ENCODE results near the gene CHCHD3.

CHCHD3 gene

DNA sequence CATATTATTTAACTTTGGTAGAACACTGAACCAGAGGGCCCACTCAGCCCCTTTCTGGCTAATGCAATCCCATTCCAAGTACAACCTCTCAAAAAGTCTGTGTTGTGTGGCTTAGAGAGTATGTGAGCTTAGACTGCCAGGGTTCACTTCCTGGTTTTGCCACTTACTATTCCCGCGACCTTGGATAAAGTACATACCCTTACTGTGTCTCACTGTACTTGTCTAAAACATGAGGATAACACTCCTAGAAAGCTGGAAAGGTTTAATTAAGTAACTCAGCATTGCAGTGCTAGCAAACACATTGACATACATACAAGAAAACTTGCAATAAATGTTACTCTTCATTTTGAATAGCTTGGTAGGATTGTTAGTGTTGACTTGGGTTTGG, 215.8 kb downstream of the CHCHD3 start:
- Histone ChIP-seq H3K9me3 (ENCODE audit: control insufficient read depth in 2 of 2, low read length in 2 of 2) (peaks cover 0 to 2% of the 10 kb centered on the region in 2 donors), H3K27ac (ENCODE audit: low read length) (no peak overlapping the region)

DNA sequence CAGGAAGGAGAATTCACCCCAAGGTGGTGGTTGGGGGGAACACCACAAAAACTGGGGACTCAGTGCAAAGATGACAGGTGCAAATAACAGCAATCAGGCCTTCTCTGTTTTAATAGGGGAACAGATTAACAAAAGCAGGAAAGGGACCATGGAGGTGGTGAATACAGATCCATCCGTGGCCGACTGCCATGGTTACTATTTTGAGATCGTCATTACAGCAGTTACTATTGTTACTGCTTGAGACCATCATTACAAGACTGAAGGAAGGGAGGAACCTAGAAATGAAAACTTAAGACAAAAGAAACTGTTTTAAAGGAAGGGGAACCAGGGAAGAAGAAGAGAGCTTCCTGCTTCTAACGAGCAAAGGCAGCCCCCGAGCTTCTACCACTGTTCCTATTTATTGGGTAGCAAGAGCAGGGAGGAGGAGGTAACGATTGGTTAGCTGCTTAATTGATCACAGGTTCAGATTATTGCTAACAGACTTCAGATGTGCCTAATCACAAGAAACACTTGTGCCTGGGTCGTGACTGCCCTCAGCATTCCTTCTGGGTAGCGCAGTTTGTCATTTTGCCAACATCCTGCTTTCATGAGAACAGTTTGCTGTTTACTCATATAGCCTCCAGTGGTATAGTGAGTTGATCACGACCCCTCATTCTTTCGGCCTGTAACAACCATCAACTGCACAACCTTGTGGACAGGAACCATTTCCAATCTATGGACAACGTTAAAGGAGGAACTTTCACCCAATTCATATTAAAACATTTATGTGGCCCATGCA, 216.3 kb downstream of the CHCHD3 start:
- no peaks in the 10 kb centered on the region for H3K27me3 ChIP-seq (ENCODE audit: control insufficient read depth in 1 of 2, insufficient read depth in 2 of 2, low read length in 2 of 2)
- H3K9ac ChIP-seq (ENCODE audit: low read length in 2 of 2), result no peak overlapping the region
- no peak overlapping the region for H3K4me3 ChIP-seq (ENCODE audit: low read length in 2 of 2)
- H3K4me1 ChIP-seq (ENCODE audit: control insufficient read depth, insufficient read depth, low read length), result no peaks in the 10 kb centered on the region
- H3K9me3 ChIP-seq (ENCODE audit: control insufficient read depth in 2 of 2, low read length in 2 of 2), result peaks cover 0 to 2% of the 10 kb centered on the region in 2 donors
- no peaks in the 10 kb centered on the region for H3K36me3 ChIP-seq (ENCODE audit: control insufficient read depth in 2 of 2, insufficient read depth in 2 of 2, low read length in 2 of 2)
- no peak overlapping the region for H3K27ac ChIP-seq (ENCODE audit: low read length)

More for the DNA sequence above, 215.8 kb downstream of the CHCHD3 start:
- H3K4me3 ChIP-seq (ENCODE audit: low read length in 2 of 2), result no peak overlapping the region
- H3K36me3 ChIP-seq (ENCODE audit: control insufficient read depth in 2 of 2, insufficient read depth in 2 of 2, low read length in 2 of 2), result no peaks in the 10 kb centered on the region
- H3K27me3 ChIP-seq (ENCODE audit: control insufficient read depth in 1 of 2, insufficient read depth in 2 of 2, low read length in 2 of 2), result no peaks in the 10 kb centered on the region
- no peaks in the 10 kb centered on the region for H3K4me1 ChIP-seq (ENCODE audit: control insufficient read depth, insufficient read depth, low read length)
- H3K9ac ChIP-seq (ENCODE audit: low read length in 2 of 2), result no peak overlapping the region

DNA sequence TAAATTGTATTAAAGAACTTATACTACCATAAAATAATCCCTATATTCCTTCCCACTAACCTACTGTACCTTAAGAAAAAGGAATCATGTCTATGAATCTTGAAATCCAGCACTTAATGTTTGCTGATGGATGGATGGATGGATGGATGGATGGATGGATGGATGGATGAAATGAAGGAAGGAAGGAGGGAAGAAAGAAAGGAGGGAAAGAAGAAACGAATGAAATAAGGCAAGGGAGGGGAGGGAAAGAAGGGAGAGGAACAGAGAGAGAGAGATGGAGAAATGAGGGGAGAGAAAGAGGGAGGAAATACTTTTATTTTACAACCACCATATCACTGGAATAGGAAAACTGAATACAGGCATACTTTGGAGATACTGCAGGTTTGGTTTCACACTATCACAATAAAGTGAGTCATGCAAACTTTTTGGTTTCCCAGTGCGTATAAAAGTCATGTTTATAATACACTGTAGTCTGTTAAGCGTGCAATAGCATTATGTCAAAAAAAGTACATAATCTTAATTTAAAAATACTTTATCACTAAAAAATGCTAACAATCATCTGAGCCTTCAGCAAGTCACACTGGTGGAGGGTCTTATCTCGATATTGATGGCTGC, 219.8 kb downstream of the CHCHD3 start:
- Histone ChIP-seq H3K9me3 (ENCODE audit: control insufficient read depth in 2 of 2, low read length in 2 of 2) (peaks cover 0 to 2% of the 10 kb centered on the region in 2 donors), H3K27ac (ENCODE audit: low read length) (no peak overlapping the region), H3K4me3 (ENCODE audit: low read length in 2 of 2) (no peak overlapping the region), H3K4me1 (ENCODE audit: control insufficient read depth, insufficient read depth, low read length) (no peaks in the 10 kb centered on the region), H3K9ac (ENCODE audit: low read length in 2 of 2) (no peak overlapping the region), H3K27me3 (ENCODE audit: control insufficient read depth in 1 of 2, insufficient read depth in 2 of 2, low read length in 2 of 2) (no peaks in the 10 kb centered on the region), H3K36me3 (ENCODE audit: control insufficient read depth in 2 of 2, insufficient read depth in 2 of 2, low read length in 2 of 2) (no peaks in the 10 kb centered on the region)

DNA sequence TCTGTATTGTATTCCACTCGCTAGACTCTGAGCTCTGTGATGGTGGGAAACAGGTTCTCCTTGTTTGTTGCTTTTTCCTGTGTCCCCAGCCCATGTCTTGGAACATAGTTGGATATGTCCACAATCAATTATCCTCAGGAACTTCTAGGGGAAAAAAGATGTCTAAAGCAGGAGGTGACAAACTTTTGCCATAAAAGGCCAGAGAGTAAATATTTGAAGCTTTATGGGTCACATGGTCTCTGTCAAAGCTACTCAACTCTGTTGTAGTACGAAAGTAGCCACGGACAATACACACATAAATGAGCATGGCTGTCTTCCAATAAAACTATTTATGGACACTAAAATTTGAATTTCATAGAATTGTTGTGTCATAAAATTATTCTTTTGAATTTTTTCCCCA, 220.5 kb downstream of the CHCHD3 start:
- Histone ChIP-seq H3K27me3 (ENCODE audit: control insufficient read depth in 1 of 2, insufficient read depth in 2 of 2, low read length in 2 of 2) (no peaks in the 10 kb centered on the region), H3K27ac (ENCODE audit: low read length) (no peak overlapping the region), H3K9me3 (ENCODE audit: control insufficient read depth in 2 of 2, low read length in 2 of 2) (peaks cover 0 to 2% of the 10 kb centered on the region in 2 donors), H3K9ac (ENCODE audit: low read length in 2 of 2) (no peak overlapping the region), H3K4me1 (ENCODE audit: control insufficient read depth, insufficient read depth, low read length) (no peaks in the 10 kb centered on the region), H3K4me3 (ENCODE audit: low read length in 2 of 2) (no peak overlapping the region), H3K36me3 (ENCODE audit: control insufficient read depth in 2 of 2, insufficient read depth in 2 of 2, low read length in 2 of 2) (no peaks in the 10 kb centered on the region)

DNA sequence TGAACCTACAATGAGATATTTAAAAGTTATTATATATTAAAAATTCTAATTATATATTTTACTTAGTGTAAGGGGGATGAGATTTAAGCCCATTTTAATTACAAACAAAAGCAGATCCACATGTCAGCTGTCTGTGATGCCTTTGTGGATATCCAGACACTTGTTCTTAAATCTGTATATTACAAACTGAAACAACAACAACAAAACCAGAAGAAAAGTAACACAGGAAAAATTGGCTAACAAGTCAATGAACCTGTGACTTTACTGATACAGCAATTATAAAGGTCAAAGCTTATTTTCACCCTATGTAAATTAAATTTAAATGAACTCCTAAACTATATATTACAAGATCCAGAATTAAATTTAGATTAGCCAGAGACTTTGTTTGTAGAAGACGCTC, 222.7 kb downstream of the CHCHD3 start:
- H3K9ac ChIP-seq (ENCODE audit: low read length in 2 of 2), result no peak overlapping the region

DNA sequence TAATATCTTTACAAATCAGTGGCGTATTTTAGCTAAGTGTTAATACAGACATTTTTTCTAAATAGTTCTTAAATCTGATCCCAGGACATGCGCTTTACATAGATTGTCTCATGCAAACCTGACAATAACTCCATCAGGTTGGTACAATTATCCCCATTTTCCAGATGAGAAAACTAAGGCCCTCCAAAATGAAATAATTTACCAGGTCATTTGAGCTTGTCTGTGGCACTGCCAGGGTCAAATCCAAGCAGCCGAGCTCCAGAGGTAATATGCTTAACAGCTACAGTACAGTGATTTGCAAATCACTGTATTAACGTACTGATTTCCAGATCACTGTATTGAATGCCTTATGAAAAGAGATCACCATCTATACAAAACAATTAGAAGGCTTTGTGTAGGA, 223.1 kb downstream of the CHCHD3 start:
- H3K27me3 ChIP-seq (ENCODE audit: control insufficient read depth in 1 of 2, insufficient read depth in 2 of 2, low read length in 2 of 2), result no peaks in the 10 kb centered on the region
- H3K4me1 ChIP-seq (ENCODE audit: control insufficient read depth, insufficient read depth, low read length), result no peaks in the 10 kb centered on the region
- no peak overlapping the region for H3K4me3 ChIP-seq (ENCODE audit: low read length in 2 of 2)
- no peak overlapping the region for H3K27ac ChIP-seq (ENCODE audit: low read length)
- H3K9me3 ChIP-seq (ENCODE audit: control insufficient read depth in 2 of 2, low read length in 2 of 2), result peaks cover 0 to 2% of the 10 kb centered on the region in 2 donors
- H3K9ac ChIP-seq (ENCODE audit: low read length in 2 of 2), result no peak overlapping the region
- no peaks in the 10 kb centered on the region for H3K36me3 ChIP-seq (ENCODE audit: control insufficient read depth in 2 of 2, insufficient read depth in 2 of 2, low read length in 2 of 2)

More for the DNA sequence above, 222.7 kb downstream of the CHCHD3 start:
- no peak overlapping the region for H3K4me3 ChIP-seq (ENCODE audit: low read length in 2 of 2)
- H3K9me3 ChIP-seq (ENCODE audit: control insufficient read depth in 2 of 2, low read length in 2 of 2), result peaks cover 0 to 2% of the 10 kb centered on the region in 2 donors
- H3K27me3 ChIP-seq (ENCODE audit: control insufficient read depth in 1 of 2, insufficient read depth in 2 of 2, low read length in 2 of 2), result no peaks in the 10 kb centered on the region
- H3K27ac ChIP-seq (ENCODE audit: low read length), result no peak overlapping the region
- no peaks in the 10 kb centered on the region for H3K4me1 ChIP-seq (ENCODE audit: control insufficient read depth, insufficient read depth, low read length)
- H3K36me3 ChIP-seq (ENCODE audit: control insufficient read depth in 2 of 2, insufficient read depth in 2 of 2, low read length in 2 of 2), result no peaks in the 10 kb centered on the region

DNA sequence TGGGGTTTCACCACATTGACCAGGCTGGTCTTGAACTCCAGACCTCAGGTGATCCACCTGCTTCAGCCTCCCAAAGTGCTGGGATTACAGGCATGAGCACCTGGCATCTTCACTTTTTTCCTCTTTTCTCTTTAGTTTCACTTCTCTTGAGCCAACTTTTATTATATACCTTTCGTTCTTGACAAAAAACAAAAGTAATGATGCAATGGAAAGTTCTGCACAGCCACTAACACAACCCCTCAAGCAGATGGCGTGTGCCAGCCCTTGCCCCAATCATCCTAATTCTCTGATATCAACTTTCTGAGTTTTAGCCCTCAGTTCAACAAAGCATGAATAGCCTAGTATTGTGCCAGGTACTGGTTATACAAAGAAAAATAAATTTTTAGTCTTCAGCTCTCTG, 223.6 kb downstream of the CHCHD3 start:
- Histone ChIP-seq H3K4me1 (ENCODE audit: control insufficient read depth, insufficient read depth, low read length) (no peaks in the 10 kb centered on the region), H3K9ac (ENCODE audit: low read length in 2 of 2) (no peak overlapping the region), H3K27ac (ENCODE audit: low read length) (no peak overlapping the region), H3K36me3 (ENCODE audit: control insufficient read depth in 2 of 2, insufficient read depth in 2 of 2, low read length in 2 of 2) (no peaks in the 10 kb centered on the region), H3K9me3 (ENCODE audit: control insufficient read depth in 2 of 2, low read length in 2 of 2) (no peaks in the 10 kb centered on the region), H3K4me3 (ENCODE audit: low read length in 2 of 2) (no peak overlapping the region), H3K27me3 (ENCODE audit: control insufficient read depth in 1 of 2, insufficient read depth in 2 of 2, low read length in 2 of 2) (no peaks in the 10 kb centered on the region)

DNA sequence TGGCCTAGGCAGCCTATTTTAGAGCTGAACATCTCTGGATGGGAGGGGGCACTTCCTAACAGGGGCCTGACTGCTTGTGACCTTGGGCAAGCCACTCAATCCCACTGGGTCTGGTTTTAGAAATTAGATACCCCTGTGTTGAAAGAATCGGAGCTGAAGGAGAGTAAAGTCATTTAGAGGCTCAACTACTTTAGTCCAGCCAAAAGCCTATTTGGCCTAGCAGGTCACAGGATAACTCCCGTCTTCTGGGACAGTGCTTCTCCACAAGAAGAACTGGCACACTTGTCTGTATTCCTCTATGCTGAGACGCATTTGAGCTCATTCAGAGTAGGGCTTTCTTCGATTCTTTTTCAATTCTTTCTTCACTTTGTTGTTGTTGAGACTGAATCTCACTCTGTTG, 224.2 kb downstream of the CHCHD3 start:
- Histone ChIP-seq H3K27me3 (ENCODE audit: control insufficient read depth in 1 of 2, insufficient read depth in 2 of 2, low read length in 2 of 2) (no peaks in the 10 kb centered on the region), H3K4me3 (ENCODE audit: low read length in 2 of 2) (no peak overlapping the region), H3K27ac (ENCODE audit: low read length) (no peak overlapping the region), H3K9ac (ENCODE audit: low read length in 2 of 2) (no peak overlapping the region), H3K9me3 (ENCODE audit: control insufficient read depth in 2 of 2, low read length in 2 of 2) (no peaks in the 10 kb centered on the region), H3K4me1 (ENCODE audit: control insufficient read depth, insufficient read depth, low read length) (no peaks in the 10 kb centered on the region), H3K36me3 (ENCODE audit: control insufficient read depth in 2 of 2, insufficient read depth in 2 of 2, low read length in 2 of 2) (peaks cover 0 to 2% of the 10 kb centered on the region in 2 donors)

DNA sequence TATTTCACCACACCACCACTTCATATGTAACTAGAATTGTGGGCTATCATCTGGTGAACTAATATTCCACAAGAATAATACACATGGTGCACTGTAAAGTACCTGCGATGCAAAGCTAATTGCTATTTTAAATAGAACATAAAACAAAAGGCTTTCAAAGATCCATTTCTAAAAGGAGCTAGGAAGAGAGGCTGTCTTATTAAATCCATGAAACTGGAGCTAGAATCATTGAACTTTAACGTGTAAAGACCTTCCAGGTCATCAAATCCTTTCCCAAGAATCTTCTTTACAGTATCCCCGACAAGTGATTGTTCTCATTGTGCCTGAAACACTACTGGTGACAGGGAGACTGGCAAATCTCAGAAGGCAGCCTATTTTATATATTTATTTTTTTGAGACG, 224.9 kb downstream of the CHCHD3 start:
- Histone ChIP-seq H3K4me1 (ENCODE audit: control insufficient read depth, insufficient read depth, low read length) (no peaks in the 10 kb centered on the region), H3K27me3 (ENCODE audit: control insufficient read depth in 1 of 2, insufficient read depth in 2 of 2, low read length in 2 of 2) (no peaks in the 10 kb centered on the region), H3K9me3 (ENCODE audit: control insufficient read depth in 2 of 2, low read length in 2 of 2) (no peaks in the 10 kb centered on the region), H3K9ac (ENCODE audit: low read length in 2 of 2) (no peak overlapping the region), H3K4me3 (ENCODE audit: low read length in 2 of 2) (no peak overlapping the region), H3K27ac (ENCODE audit: low read length) (no peak overlapping the region), H3K36me3 (ENCODE audit: control insufficient read depth in 2 of 2, insufficient read depth in 2 of 2, low read length in 2 of 2) (peaks cover 0 to 2% of the 10 kb centered on the region in 2 donors)

DNA sequence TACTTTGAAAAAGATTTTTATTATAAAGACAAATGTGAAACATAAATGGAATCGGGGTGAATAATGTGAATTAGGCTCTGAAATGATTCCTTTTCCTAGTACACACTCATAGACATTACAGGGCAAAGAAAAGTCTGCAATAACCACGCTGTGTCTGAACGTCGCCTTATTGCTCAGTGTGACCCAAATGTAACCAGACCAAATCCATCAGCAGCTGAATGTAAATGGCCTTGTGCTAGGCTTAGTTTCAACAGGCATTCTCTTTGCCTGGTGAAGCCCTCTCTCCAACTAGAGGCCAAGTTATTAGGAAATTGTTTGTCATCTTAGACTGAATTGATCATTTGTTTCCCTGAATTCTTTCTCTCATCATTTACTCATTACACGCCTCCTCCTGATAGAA, 225.5 kb downstream of the CHCHD3 start:
- Histone ChIP-seq H3K27ac (ENCODE audit: low read length) (no peak overlapping the region), H3K27me3 (ENCODE audit: control insufficient read depth in 1 of 2, insufficient read depth in 2 of 2, low read length in 2 of 2) (no peaks in the 10 kb centered on the region), H3K4me1 (ENCODE audit: control insufficient read depth, insufficient read depth, low read length) (no peaks in the 10 kb centered on the region), H3K9ac (ENCODE audit: low read length in 2 of 2) (no peak overlapping the region), H3K36me3 (ENCODE audit: control insufficient read depth in 2 of 2, insufficient read depth in 2 of 2, low read length in 2 of 2) (peaks cover 0 to 2% of the 10 kb centered on the region in 2 donors), H3K4me3 (ENCODE audit: low read length in 2 of 2) (no peak overlapping the region), H3K9me3 (ENCODE audit: control insufficient read depth in 2 of 2, low read length in 2 of 2) (no peaks in the 10 kb centered on the region)

DNA sequence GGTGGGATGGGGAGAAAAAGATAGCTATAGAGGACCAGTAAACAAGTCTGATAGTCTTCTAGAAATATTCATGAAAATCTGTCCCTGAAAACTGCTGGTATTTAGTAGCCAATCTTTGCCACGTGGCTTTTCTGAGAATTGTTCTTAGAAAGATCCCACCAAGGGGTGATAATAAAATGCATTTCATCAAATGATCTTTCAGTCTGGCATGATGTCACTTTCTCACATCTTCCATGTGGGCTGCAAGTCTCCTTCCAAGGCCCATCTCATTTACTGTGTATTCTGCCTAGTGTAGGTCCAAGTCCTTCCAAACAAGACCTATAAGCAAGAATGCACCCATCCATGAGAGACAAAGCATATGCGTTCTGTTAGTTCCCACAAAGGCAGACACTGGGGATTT, 226.0 kb downstream of the CHCHD3 start:
- Histone ChIP-seq H3K36me3 (ENCODE audit: control insufficient read depth in 2 of 2, insufficient read depth in 2 of 2, low read length in 2 of 2) (peaks cover 0 to 2% of the 10 kb centered on the region in 2 donors), H3K27ac (ENCODE audit: low read length) (no peak overlapping the region)

More for the DNA sequence above, 226.0 kb downstream of the CHCHD3 start:
- H3K9me3 ChIP-seq (ENCODE audit: control insufficient read depth in 2 of 2, low read length in 2 of 2), result no peaks in the 10 kb centered on the region
- H3K4me1 ChIP-seq (ENCODE audit: control insufficient read depth, insufficient read depth, low read length), result no peaks in the 10 kb centered on the region
- no peak overlapping the region for H3K9ac ChIP-seq (ENCODE audit: low read length in 2 of 2)
- H3K27me3 ChIP-seq (ENCODE audit: control insufficient read depth in 1 of 2, insufficient read depth in 2 of 2, low read length in 2 of 2), result no peaks in the 10 kb centered on the region
- no peak overlapping the region for H3K4me3 ChIP-seq (ENCODE audit: low read length in 2 of 2)
